ENCODE measurements around the gene TMEM220. TPM values are rescaled to one million over a fixed set of nuclear protein-coding genes. Genes with fewer than 3 reads are reported as not detected.
"Not testable (repeated sequence)": the region's sequence is repeated elsewhere in the genome, so short reads cannot be mapped to it uniquely, and the experiment has no call there.

The TMEM220 gene
- total RNA-seq, 2 donors from 2014 or later = 11.8 to 15.2 TPM

DNA sequence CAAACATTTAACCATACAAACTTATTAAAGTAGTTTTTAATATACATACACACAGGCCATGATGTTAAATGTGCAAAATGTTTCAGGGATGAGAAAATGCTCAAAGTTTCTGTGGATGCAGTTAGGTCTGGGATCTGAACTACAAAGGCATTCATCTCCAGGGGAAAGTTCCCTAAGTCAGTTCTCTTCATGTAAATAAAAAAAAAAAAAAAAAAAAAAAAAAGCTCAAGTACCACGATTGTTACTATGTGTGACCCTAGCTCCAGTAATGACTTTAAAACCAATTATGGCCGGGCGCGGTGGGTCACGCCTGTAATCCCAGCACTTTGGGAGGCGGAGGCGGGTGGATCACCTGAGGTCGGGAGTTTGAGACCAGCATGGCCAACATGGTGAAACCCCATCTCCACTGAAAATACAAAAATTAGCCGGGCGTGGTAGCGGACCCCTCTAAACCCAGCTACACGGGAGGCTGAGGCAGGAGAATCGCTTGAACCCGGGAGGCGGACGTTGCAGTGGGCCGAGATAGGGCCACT lies 33.9 kb downstream of the TMEM220 start:
- DNase-seq (ENCODE audit: low spot score) = not testable (repeated sequence)
- intact Hi-C loops (cut with DNase I) = loop anchor here in 1 of 2 donors (10.0 kb wide), 1 partner anchor 51 kb away; no protein-coding TSS in a partner anchor

GRCh38 chr17:10687499-10687898 lies 42.3 kb downstream of the TMEM220 start:
- DNase-seq (ENCODE audit: low spot score) = no peak
- intact Hi-C loops (cut with DNase I) = no loop called here

DNA sequence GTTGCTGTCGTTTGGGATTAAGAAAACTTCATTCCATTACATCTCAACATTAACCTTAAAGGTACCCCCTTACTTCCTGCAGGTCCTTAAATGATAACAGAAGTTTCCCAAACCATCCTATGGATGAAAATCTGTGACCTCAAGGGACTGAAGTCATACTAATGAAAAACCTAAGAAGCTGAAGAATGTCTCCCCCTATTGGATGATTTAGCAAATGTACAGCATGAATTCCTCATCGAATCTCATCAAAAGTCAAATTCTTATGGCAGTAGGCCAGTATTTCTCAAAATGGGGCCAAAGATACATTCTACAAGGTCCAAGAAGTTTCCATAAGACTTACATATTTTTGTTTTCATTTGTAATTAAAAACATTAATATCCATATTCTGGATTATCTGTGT lies 46.0 kb downstream of the TMEM220 start:
- intact Hi-C loops (cut with DNase I) = no loop called here

GRCh38 chr17:10681866-10682446 lies 47.9 kb downstream of the TMEM220 start:
- DNase-seq (ENCODE audit: low spot score) = no peak
- intact Hi-C loops (cut with DNase I) = no loop called here

More for the DNA sequence above, 46.0 kb downstream of the TMEM220 start:
- no peak for DNase-seq (ENCODE audit: low spot score)

DNA sequence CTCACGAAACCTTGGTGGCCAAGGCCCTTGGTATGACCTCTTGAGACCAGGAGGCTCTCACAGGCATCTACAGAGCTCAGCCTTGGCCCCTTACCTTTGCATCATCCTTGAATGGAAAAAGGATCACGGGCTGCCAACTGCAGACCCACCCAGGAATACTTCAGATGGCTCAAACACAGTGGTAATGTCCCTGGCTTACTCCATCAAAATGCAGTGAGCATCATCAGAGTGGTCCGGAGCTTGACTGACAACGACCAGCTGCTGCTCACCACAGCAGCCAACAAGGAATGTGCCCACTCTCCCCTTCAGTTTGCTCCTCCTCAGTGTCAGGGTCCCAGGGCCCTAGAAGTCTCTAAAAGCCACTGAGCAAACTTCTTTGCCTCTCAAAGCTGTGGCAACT lies 55.1 kb downstream of the TMEM220 start:
- no peak for DNase-seq (ENCODE audit: low spot score)
- intact Hi-C loops (cut with DNase I) = no loop called here

DNA sequence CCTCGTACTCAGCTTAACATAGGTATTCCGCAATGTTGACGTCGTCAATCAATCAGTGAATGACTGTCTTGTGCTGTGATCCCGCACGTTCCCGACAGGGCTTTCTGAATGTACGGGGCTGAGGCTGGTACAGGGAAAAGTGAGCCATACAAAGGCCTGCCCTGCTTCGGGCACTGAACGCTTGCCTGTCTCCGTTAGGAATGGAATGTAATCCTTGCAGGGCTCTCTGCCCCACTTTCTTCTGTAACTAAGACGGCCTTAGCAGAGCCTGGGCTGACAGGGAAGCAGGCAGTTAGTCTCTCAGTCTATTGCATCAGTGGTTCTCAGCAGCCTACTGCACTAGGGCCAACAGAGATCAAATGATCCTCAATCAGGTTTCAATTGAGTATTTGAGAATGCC lies 56.5 kb downstream of the TMEM220 start:
- DNase-seq (ENCODE audit: low spot score) = no peak
- intact Hi-C loops (cut with DNase I) = no loop called here

- intact Hi-C loops (cut with DNase I) = no loop called here
- no peak for DNase-seq (ENCODE audit: low spot score)
Observed at GRCh38 chr17:10668775-10669174, 61.0 kb downstream of the TMEM220 start.

GRCh38 chr17:10666906-10667305 lies 62.9 kb downstream of the TMEM220 start:
- no peak for DNase-seq (ENCODE audit: low spot score)
- intact Hi-C loops (cut with DNase I) = no loop called here

DNA sequence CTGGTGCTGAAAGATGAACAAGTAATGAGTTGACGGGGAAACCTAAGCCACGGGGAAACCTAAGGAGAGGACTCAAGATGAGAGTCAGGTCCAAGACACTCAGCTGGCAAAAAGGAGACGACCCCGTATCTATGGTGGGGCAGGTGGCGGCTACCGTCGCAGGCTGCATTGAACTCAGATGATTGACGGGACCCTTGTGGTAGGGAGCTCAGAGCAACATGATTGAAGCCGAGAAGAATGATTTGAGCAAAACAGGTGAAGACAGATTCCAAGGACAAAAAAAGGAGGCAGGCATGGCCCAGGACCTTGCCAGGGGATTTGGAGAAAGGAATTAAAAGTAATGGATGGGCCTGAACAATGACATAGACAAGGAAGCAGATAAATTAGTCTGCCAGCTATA lies 65.3 kb downstream of the TMEM220 start:
- intact Hi-C loops (cut with DNase I) = no loop called here

More for the DNA sequence above, 65.3 kb downstream of the TMEM220 start:
- DNase-seq (ENCODE audit: low spot score) = no peak

Other genes with a start within 250 kb of the TMEM220 start
- under 1 TPM in 1 of 2 donors, not detected in 1; 0.14 TPM for gene MYH1, start 211.5 kb downstream of the TMEM220 start, total RNA-seq
- gene MYH2, start 180.4 kb downstream of the TMEM220 start, total RNA-seq = under 1 TPM in 1 of 2 donors, not detected in 1; 0.43 TPM
- gene MYH3, start 72.7 kb downstream of the TMEM220 start, total RNA-seq = 10 to 100 TPM; 19.9 to 75.1 TPM
- 10 to 100 TPM; 21.7 to 25.8 TPM for gene SCO1, start 32.5 kb downstream of the TMEM220 start, total RNA-seq
- 10 to 100 TPM in 1 of 2 donors, 1 to 10 TPM in 1; 8.5 to 12.0 TPM for gene ADPRM, start 32.4 kb downstream of the TMEM220 start, total RNA-seq
- not detected for gene TMEM238L, start 74.1 kb upstream of the TMEM220 start, total RNA-seq
- gene PIRT, start 108.1 kb upstream of the TMEM220 start, total RNA-seq = not detected